HepG2 (cell line): ENCODE measurements around the gene MMAA. TPM values are rescaled to one million over a fixed set of nuclear protein-coding genes. Genes with fewer than 3 reads are reported as not detected.

Experiments used
- ATAC-seq: fragments of 200-7000 bp; cut with Tn5 transposase; 3 replicates; pipeline ENCODE4 v1.9.1; 2020; ENCODE audit warnings: mild to moderate bottlenecking, moderate library complexity
- BruUV-seq: library from RNA; stranded (reverse); fragments of 400-500 nt; replicated peaks from 2 replicates; lab custom pipeline; 2021; lab: Mats Ljungman, UMichigan
- CTCF ChIA-PET: fragments of 300-600 bp; formaldehyde crosslinking; extraction: SDS; loops from one replicate; lab custom pipeline; 2021; ENCODE audit warnings: low total read pairs, inconsistent platforms, low intra/inter-chr PET ratio; lab: Yijun Ruan, JAX
- POLR2A ChIA-PET: fragments of 350-600 bp; sonication (Branson Sonifier 250); formaldehyde crosslinking; loops from one replicate; lab custom pipeline; 2020; ENCODE audit warnings: antibody characterized with exemption, inconsistent platforms; lab: Yijun Ruan, JAX
- DNase-seq: peaks from one replicate; pipeline ENCODE4 v3.0.0-alpha.2; 2015; ENCODE audit warnings: low spot score
- FAIRE-seq: peaks from 3 replicates; lab custom pipeline; 2011; peaks lifted over from hg19 to GRCh38; lab: Jason Lieb, UNC
- H2AFZ ChIP-seq: one replicate; pipeline ENCODE4 v1.6.1; 2011; ENCODE audit warnings: low read length, inconsistent platforms
- H3K27ac ChIP-seq: fragments of 300-600 bp; 3 replicates; pipeline ENCODE4 v1.8.0; 2011; ENCODE audit warnings: mixed run types, mild to moderate bottlenecking, mixed read lengths, low read length, inconsistent platforms; ENCODE audit not compliant: insufficient read depth; ENCODE audit errors: extremely low read length
- H3K27me3 ChIP-seq, 2 experiments: fragments of 200-600 bp in 1 of 2; 2 replicates in 1 of 2; 3 replicates in 1 of 2; pipeline versions ENCODE4 v1.6.0 to v1.8.0; 2011; ENCODE audit warnings: low read length in 2 of 2, mild to moderate bottlenecking in 2 of 2, moderate library complexity in 2 of 2, inconsistent platforms in 1 of 2; ENCODE audit not compliant: insufficient read depth in 2 of 2, control insufficient read depth in 1 of 2
- H3K36me3 ChIP-seq, 2 experiments: fragments of 200-600 bp in 1 of 2; replicated peaks in 1 of 2; 2 replicates in 1 of 2; 3 replicates in 1 of 2; pipeline versions ENCODE4 v1.5.1 to v1.8.0; 2011; ENCODE audit warnings: low read length in 2 of 2, inconsistent platforms in 1 of 2; ENCODE audit not compliant: insufficient read depth in 2 of 2, control insufficient read depth in 1 of 2
- H3K4me1 ChIP-seq: 2 replicates; pipeline ENCODE4 v1.5.1; 2012; ENCODE audit warnings: low read length, inconsistent platforms; ENCODE audit not compliant: insufficient read depth
- H3K4me2 ChIP-seq: 2 replicates; pipeline ENCODE4 v1.6.0; 2011; ENCODE audit warnings: low read depth, low read length, inconsistent platforms
- H3K4me3 ChIP-seq, 3 experiments: fragments of 200-600 bp in 1 of 3; sonication (generic), shearing (Covaris generic) in 1 of 3; replicated peaks in 1 of 3; 2 replicates each; pipeline ENCODE4 v1.5.1; 2011 to 2016; ENCODE audit warnings: low read length in 3 of 3, inconsistent platforms in 2 of 3, low read depth in 2 of 3, mild to moderate bottlenecking in 2 of 3, control low read depth in 1 of 3, mixed read lengths in 1 of 3; ENCODE audit not compliant: insufficient read depth in 1 of 3
- H3K79me2 ChIP-seq: one replicate; pipeline ENCODE4 v1.6.1; 2011; ENCODE audit warnings: low read length, inconsistent platforms; ENCODE audit not compliant: insufficient read depth
- H3K9ac ChIP-seq: 2 replicates; pipeline ENCODE4 v1.6.0; 2011; ENCODE audit warnings: mild to moderate bottlenecking, low read depth, low read length, inconsistent platforms; ENCODE audit not compliant: insufficient read depth
- H3K9me3 ChIP-seq: 2 replicates; pipeline ENCODE4 v1.5.1; 2012; ENCODE audit warnings: mild to moderate bottlenecking, low read length
- H4K20me1 ChIP-seq: 2 replicates; pipeline ENCODE4 v1.6.0; 2011; ENCODE audit warnings: inconsistent platforms, mild to moderate bottlenecking, low read length, moderate library complexity; ENCODE audit not compliant: insufficient read depth
- BORCS8-MEF2B ChIP-seq: sonication (generic); formaldehyde crosslinking; IDR thresholded peaks from 2 replicates; pipeline ENCODE4 v1.8.0; 2022; ENCODE audit warnings: mild to moderate bottlenecking, missing genetic modification reagents
- CEBPG ChIP-seq: IDR thresholded peaks from 2 replicates; pipeline ENCODE4 v1.6.1; 2016
- MTF2 ChIP-seq: sonication (generic); formaldehyde crosslinking; IDR thresholded peaks from 2 replicates; pipeline ENCODE4 v1.5.0; 2020; ENCODE audit warnings: missing genetic modification reagents, borderline replicate concordance
- PHF21A ChIP-seq: sonication (generic); formaldehyde crosslinking; IDR thresholded peaks from 2 replicates; pipeline ENCODE4 v1.5.0; 2020; ENCODE audit warnings: mild to moderate bottlenecking, missing genetic modification reagents
- ZNF337 ChIP-seq: sonication (generic); formaldehyde crosslinking; IDR thresholded peaks from 2 replicates; pipeline ENCODE4 v1.5.1; 2020; ENCODE audit warnings: missing genetic modification reagents, low read depth, mild to moderate bottlenecking, borderline replicate concordance
- ZNF446 ChIP-seq: sonication (generic); formaldehyde crosslinking; IDR thresholded peaks from 2 replicates; pipeline ENCODE4 v1.5.0; 2020; ENCODE audit warnings: mild to moderate bottlenecking, missing genetic modification reagents
- ZNF75D ChIP-seq: sonication (generic); formaldehyde crosslinking; IDR thresholded peaks from 2 replicates; pipeline ENCODE4 v1.8.1; 2023; ENCODE audit warnings: missing genetic modification reagents, mild to moderate bottlenecking, borderline replicate concordance
- WGBS: methylation state at CpG from one replicate; pipeline ENCODE4 v1.1.6; 2017; ENCODE audit warnings: low lambda C conversion rate; 5-methylcytosine and 5-hydroxymethylcytosine counted together
- in situ Hi-C: cut with HindIII; loops from 2 replicates; pipeline ENCODE4 v1.10.0; 2017; ENCODE audit warnings: low pct_unique_long_range_greater_than_20kb; ENCODE audit not compliant: extremely low pct_ligation_motif_present
- intact Hi-C: fragments of 100-400 bp; cut with micrococcal nuclease; formaldehyde crosslinking; loops from one replicate; pipeline ENCODE4 v1.10.0; 2022; ENCODE audit not compliant: unreplicated experiment
- polyA plus RNA-seq, 8 experiments: library from polyadenylated mRNA; depleted of rRNA in 3 of 8; stranded (reverse) in 7 of 8; unstranded in 1 of 8; fragments of >200 nt; fragmentation: Illumina TruSeq in 4 of 8; extraction: Trizol in 4 of 8; gene quantifications; 2 replicates each; pipeline versions ENCODE4 v1.2.1 to v1.2.3, GENCODE V29; 2011 to 2016; ENCODE audit warnings: low read depth in 4 of 8, missing spikeins in 1 of 8, mixed read lengths in 1 of 8; ENCODE audit not compliant: insufficient read depth in 1 of 8
- total RNA-seq, 5 experiments: library from RNA; depleted of rRNA; stranded (reverse); fragments of >200 nt; fragmentation: Illumina TruSeq; extraction: Trizol; gene quantifications; 2 replicates each; pipeline ENCODE4 v1.2.3, GENCODE V29; 2016; ENCODE audit warnings: low read depth in 1 of 5
- TF ChIP-seq, protein P1 (sequence below): IDR thresholded peaks from 2 replicates; pipeline ENCODE4 v1.6.1; 2012; ENCODE audit warnings: low read depth, low read length, improper control_type of control experiment
- TF ChIP-seq, protein P2 (sequence below): sonication (generic); formaldehyde crosslinking; IDR thresholded peaks from 2 replicates; pipeline ENCODE4 v1.5.1; 2020; ENCODE audit warnings: mild to moderate bottlenecking, moderate library complexity, missing genetic modification reagents
- TF ChIP-seq, protein P3 (sequence below): sonication (generic); formaldehyde crosslinking; IDR thresholded peaks from 2 replicates; pipeline ENCODE4 v1.4.0; 2020; ENCODE audit warnings: missing genetic modification reagents
- TF ChIP-seq, protein P4 (sequence below): sonication (generic); formaldehyde crosslinking; IDR thresholded peaks from 2 replicates; pipeline ENCODE4 v1.9.0; 2021; ENCODE audit warnings: missing genetic modification reagents, mild to moderate bottlenecking, borderline replicate concordance
- TF ChIP-seq, protein P5 (sequence below): IDR thresholded peaks from 2 replicates; pipeline ENCODE4 v1.6.1; 2016; ENCODE audit warnings: missing compliant biosample characterization, missing genetic modification reagents, borderline replicate concordance
- TF ChIP-seq, protein P6 (sequence below): sonication (generic); formaldehyde crosslinking; IDR thresholded peaks from 2 replicates; pipeline ENCODE4 v1.5.0; 2020; ENCODE audit warnings: mild to moderate bottlenecking, missing genetic modification reagents

Gene MMAA
- total and polyA plus RNA-seq, 2 of the 13 experiments (the other 11 are each of a cell fraction or from before 2014, with no cell fraction given): 1.3 to 2.8 TPM

DNA sequence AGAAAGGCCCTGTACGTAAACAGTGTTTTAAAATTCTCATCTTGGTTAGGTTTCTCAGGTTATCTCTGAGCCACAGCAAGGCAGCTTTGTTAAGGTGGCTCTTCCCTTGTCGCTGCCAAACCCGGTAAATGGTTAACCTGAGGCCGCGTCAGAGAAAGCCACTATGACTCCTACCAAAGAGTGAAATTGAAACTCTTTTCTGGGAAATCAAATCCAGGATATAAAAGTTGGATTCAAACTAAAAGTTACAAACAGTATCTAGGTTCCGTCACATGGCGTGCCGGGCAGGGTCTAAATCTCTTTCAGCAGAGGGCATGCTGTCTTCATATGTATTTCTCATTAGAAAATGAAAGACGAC lies 433 bp downstream of the MMAA start:
- H3K9me3 ChIP-seq: no peaks in the 10 kb centered on the region
- DNase-seq: peak; percentile 81
- TF ChIP-seq, protein P1, sequence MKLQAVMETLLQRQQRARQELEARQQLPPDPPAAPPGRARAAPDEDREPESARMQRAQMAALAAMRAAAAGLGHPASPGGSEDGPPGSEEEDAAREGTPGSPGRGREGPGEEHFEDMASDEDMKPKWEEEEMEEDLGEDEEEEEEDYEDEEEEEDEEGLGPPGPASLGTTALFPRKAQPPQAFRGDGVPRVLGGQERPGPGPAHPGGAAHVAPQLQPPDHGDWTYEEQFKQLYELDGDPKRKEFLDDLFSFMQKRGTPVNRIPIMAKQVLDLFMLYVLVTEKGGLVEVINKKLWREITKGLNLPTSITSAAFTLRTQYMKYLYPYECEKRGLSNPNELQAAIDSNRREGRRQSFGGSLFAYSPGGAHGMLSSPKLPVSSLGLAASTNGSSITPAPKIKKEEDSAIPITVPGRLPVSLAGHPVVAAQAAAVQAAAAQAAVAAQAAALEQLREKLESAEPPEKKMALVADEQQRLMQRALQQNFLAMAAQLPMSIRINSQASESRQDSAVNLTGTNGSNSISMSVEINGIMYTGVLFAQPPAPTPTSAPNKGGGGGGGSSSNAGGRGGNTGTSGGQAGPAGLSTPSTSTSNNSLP: 0 out of 2 replicates have a peak, but pooled peaks have one; percentile 8
- TF ChIP-seq PHF21A (CRISPR knock-in tag) (peak; percentile 18; the same call in 1 of the 2 replicates), ZNF446 (CRISPR knock-in tag) (no peak), BORCS8-MEF2B (CRISPR knock-in tag) (no peak), MTF2 (CRISPR knock-in tag) (no peak), CEBPG (CRISPR knock-in tag) (0 out of 2 replicates have a peak, but pooled peaks have one; percentile 5), ZNF337 (CRISPR knock-in tag) (0 out of 2 replicates have a peak, but pooled peaks have one; percentile 19), ZNF75D (CRISPR knock-in tag) (no peak)
- TF ChIP-seq, protein P2, sequence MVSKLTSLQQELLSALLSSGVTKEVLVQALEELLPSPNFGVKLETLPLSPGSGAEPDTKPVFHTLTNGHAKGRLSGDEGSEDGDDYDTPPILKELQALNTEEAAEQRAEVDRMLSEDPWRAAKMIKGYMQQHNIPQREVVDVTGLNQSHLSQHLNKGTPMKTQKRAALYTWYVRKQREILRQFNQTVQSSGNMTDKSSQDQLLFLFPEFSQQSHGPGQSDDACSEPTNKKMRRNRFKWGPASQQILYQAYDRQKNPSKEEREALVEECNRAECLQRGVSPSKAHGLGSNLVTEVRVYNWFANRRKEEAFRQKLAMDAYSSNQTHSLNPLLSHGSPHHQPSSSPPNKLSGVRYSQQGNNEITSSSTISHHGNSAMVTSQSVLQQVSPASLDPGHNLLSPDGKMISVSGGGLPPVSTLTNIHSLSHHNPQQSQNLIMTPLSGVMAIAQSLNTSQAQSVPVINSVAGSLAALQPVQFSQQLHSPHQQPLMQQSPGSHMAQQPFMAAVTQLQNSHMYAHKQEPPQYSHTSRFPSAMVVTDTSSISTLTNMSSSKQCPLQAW (CRISPR knock-in tag): no peak
- TF ChIP-seq, protein P3, sequence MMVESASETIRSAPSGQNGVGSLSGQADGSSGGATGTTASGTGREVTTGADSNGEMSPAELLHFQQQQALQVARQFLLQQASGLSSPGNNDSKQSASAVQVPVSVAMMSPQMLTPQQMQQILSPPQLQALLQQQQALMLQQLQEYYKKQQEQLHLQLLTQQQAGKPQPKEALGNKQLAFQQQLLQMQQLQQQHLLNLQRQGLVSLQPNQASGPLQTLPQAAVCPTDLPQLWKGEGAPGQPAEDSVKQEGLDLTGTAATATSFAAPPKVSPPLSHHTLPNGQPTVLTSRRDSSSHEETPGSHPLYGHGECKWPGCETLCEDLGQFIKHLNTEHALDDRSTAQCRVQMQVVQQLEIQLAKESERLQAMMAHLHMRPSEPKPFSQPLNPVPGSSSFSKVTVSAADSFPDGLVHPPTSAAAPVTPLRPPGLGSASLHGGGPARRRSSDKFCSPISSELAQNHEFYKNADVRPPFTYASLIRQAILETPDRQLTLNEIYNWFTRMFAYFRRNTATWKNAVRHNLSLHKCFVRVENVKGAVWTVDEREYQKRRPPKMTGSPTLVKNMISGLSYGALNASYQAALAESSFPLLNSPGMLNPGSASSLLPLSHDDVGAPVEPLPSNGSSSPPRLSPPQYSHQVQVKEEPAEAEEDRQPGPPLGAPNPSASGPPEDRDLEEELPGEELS: no peak
- TF ChIP-seq, protein P4, sequence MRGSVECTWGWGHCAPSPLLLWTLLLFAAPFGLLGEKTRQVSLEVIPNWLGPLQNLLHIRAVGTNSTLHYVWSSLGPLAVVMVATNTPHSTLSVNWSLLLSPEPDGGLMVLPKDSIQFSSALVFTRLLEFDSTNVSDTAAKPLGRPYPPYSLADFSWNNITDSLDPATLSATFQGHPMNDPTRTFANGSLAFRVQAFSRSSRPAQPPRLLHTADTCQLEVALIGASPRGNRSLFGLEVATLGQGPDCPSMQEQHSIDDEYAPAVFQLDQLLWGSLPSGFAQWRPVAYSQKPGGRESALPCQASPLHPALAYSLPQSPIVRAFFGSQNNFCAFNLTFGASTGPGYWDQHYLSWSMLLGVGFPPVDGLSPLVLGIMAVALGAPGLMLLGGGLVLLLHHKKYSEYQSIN (CRISPR knock-in tag): no peak
- TF ChIP-seq, protein P5, sequence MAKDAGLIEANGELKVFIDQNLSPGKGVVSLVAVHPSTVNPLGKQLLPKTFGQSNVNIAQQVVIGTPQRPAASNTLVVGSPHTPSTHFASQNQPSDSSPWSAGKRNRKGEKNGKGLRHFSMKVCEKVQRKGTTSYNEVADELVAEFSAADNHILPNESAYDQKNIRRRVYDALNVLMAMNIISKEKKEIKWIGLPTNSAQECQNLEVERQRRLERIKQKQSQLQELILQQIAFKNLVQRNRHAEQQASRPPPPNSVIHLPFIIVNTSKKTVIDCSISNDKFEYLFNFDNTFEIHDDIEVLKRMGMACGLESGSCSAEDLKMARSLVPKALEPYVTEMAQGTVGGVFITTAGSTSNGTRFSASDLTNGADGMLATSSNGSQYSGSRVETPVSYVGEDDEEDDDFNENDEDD (CRISPR knock-in tag): no peak
- TF ChIP-seq, protein P6, sequence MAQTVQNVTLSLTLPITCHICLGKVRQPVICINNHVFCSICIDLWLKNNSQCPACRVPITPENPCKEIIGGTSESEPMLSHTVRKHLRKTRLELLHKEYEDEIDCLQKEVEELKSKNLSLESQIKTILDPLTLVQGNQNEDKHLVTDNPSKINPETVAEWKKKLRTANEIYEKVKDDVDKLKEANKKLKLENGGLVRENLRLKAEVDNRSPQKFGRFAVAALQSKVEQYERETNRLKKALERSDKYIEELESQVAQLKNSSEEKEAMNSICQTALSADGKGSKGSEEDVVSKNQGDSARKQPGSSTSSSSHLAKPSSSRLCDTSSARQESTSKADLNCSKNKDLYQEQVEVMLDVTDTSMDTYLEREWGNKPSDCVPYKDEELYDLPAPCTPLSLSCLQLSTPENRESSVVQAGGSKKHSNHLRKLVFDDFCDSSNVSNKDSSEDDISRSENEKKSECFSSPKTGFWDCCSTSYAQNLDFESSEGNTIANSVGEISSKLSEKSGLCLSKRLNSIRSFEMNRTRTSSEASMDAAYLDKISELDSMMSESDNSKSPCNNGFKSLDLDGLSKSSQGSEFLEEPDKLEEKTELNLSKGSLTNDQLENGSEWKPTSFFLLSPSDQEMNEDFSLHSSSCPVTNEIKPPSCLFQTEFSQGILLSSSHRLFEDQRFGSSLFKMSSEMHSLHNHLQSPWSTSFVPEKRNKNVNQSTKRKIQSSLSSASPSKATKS (CRISPR knock-in tag): no peak

More for the DNA sequence above, 433 bp downstream of the MMAA start:
- BruUV-seq: TSS peak; percentile 90
- peak overlapping the region; percentile 98 for H3K9ac ChIP-seq
- 2% methylated on average over 9 of the region's 9 CpGs for WGBS
- H2AFZ ChIP-seq: peak overlapping the region; percentile 97
- H4K20me1 ChIP-seq: no peaks in the 10 kb centered on the region
- no peaks in the 10 kb centered on the region for H3K36me3 ChIP-seq
- peak overlapping the region; percentile 80 to 91 (median 90) for H3K4me3 ChIP-seq
- CTCF ChIA-PET: no interaction called here
- peak overlapping the region; percentile 66 for H3K4me2 ChIP-seq
- in situ Hi-C loops: loop anchor here (5.0 to 10.0 kb wide), 3 partner anchors 382 to 1445 kb away; no protein-coding TSS in a partner anchor
- no peak for FAIRE-seq
- H3K27ac ChIP-seq: peak overlapping the region; percentile 92
- no peaks in the 10 kb centered on the region for H3K79me2 ChIP-seq
- POLR2A ChIA-PET: interaction anchor here (1.0 to 1.8 kb wide), 2 partner anchors 439 to 521 kb away, joined by 4 to 5 read pairs; partner anchors contain the start of genes ABCE1, ANAPC10 and OTUD4
- H3K4me1 ChIP-seq: peaks cover 22% of the 10 kb centered on the region
- peak; percentile 85 for ATAC-seq
- H3K27me3 ChIP-seq: no peaks in the 10 kb centered on the region; a peak in 1 of 5 replicates
- intact Hi-C loops: loop anchor here (1.0 to 10.0 kb wide), 7 partner anchors 62 to 1445 kb away; partner anchors contain the start of genes OTUD4 and SMAD1
